Spleen (tissue), 11 donors: Measurements from ENCODE around the gene TRUB1. TPM values are rescaled to one million over a fixed set of nuclear protein-coding genes. Genes with fewer than 3 reads are reported as not detected.

Experiments used
- DNase-seq: peaks from one replicate; pipeline ENCODE4 v3.0.0-alpha.2; 2020
- H3K27ac ChIP-seq, 8 donors: fragments of 200-600 bp; sonication (generic) in 7 of 8; 1 replicate in 4 of 8; 2 replicates in 4 of 8; pipeline versions ENCODE4 v1.5.0 to v1.8.0; 2016 to 2021; ENCODE audit warnings: inconsistent platforms in 4 of 8, mild to moderate bottlenecking in 4 of 8, moderate library complexity in 1 of 8
- H3K27me3 ChIP-seq, 7 donors: fragments of 200-600 bp; sonication (generic) in 6 of 7; replicated peaks in 1 of 7; 1 replicate in 4 of 7; 2 replicates in 3 of 7; pipeline versions ENCODE4 v1.5.0 to v1.8.0; 2016 to 2021; ENCODE audit warnings: inconsistent platforms in 3 of 7, mild to moderate bottlenecking in 1 of 7
- H3K36me3 ChIP-seq, 6 donors: fragments of 200-600 bp; sonication (generic) in 5 of 6; 1 replicate in 4 of 6; 2 replicates in 2 of 6; pipeline versions ENCODE4 v1.5.0 to v1.8.0; 2016 to 2021; ENCODE audit warnings: inconsistent platforms in 2 of 6
- H3K4me1 ChIP-seq, 6 donors: fragments of 200-600 bp; sonication (generic) in 5 of 6; 1 replicate in 3 of 6; 2 replicates in 3 of 6; pipeline versions ENCODE4 v1.5.0 to v1.8.0; 2016 to 2021; ENCODE audit warnings: inconsistent platforms in 3 of 6
- H3K4me3 ChIP-seq, 8 donors: fragments of 200-600 bp; sonication (generic) in 7 of 8; 1 replicate in 4 of 8; 2 replicates in 4 of 8; pipeline versions ENCODE4 v1.5.0 to v1.8.0; 2016 to 2021; ENCODE audit warnings: inconsistent platforms in 4 of 8, mild to moderate bottlenecking in 4 of 8, moderate library complexity in 2 of 8
- H3K9me3 ChIP-seq, 8 donors: fragments of 200-600 bp; sonication (generic) in 7 of 8; 1 replicate in 4 of 8; 2 replicates in 4 of 8; pipeline versions ENCODE4 v1.5.0 to v1.8.0; 2016 to 2021; ENCODE audit warnings: inconsistent platforms in 4 of 8
- CTCF ChIP-seq, 11 experiments: fragments of 200-600 bp in 7 of 11; fragments of 450-650 bp in 4 of 11; sonication (generic) in 4 of 11; IDR thresholded peaks in 8 of 11; conservative IDR thresholded peaks in 3 of 11; 1 replicate in 7 of 11; 2 replicates in 4 of 11; pipeline versions ENCODE4 v1.4.0 to v1.8.0; 2016 to 2021; ENCODE audit warnings: antibody characterized with exemption in 11 of 11, inconsistent platforms in 4 of 11, mild to moderate bottlenecking in 1 of 11
- POLR2A ChIP-seq, 3 donors: fragments of 450-650 bp; IDR thresholded peaks; one replicate each; pipeline ENCODE4 v1.5.1; 2017; ENCODE audit warnings: antibody characterized with exemption in 3 of 3, mild to moderate bottlenecking in 1 of 3
- POLR2AphosphoS5 ChIP-seq, 3 donors: sonication (generic); formaldehyde crosslinking; IDR thresholded peaks; one replicate each; pipeline ENCODE4 v1.5.1; 2017; ENCODE audit warnings: antibody characterized with exemption in 3 of 3
- WGBS, 5 donors: extraction: QIAGEN DNeasy Blood & Tissue Kit in 3 of 5; methylation state at CpG; one replicate each; pipeline versions ENCODE4 v1.1.5 to v1.1.7; 2013 to 2018; 5-methylcytosine and 5-hydroxymethylcytosine counted together
- intact Hi-C: fragments of 100-400 bp; cut with DNase I; formaldehyde crosslinking; loops from one replicate; pipeline ENCODE4 v1.15.0; 2023; ENCODE audit warnings: low total_unique reads
- polyA plus RNA-seq, 3 donors: library from polyadenylated mRNA; stranded (reverse); fragments of 200-250 nt; gene quantifications; one replicate each; pipeline ENCODE4 v1.2.1, GENCODE V29; 2013
- total RNA-seq, 7 donors: library from RNA; depleted of rRNA in 3 of 7; stranded (reverse); fragments of >200 nt in 3 of 7; fragmentation: NEBNext Ultra II Directional in 4 of 7; extraction: Animal tissue kit (Norgen Biotek cat#: 25700) in 4 of 7; gene quantifications; one replicate each; pipeline versions ENCODE4 v1.1.0 to v1.2.1, GENCODE V29; 2016 to 2021
- donor health status: healthy with polysubstance abuse.
- donor health status: DM: no; HTN: no; CAD: no; lungs with moderate emphysema.
- donor health status: DM: no; HTN: no; CAD: no.
- donor health status: Bipolar disorder and iron deficiency.
- donor health status: healthy.
- donor health status: DM: no; HTN: no; CAD: no.
- donor health status: DM: yes; HTN: yes; CAD: no.

The TRUB1 gene
- total and polyA plus RNA-seq, 10 donors = 4.8 to 22.8 (median 12.8) TPM

- no peak for DNase-seq
- no peaks in the 10 kb centered on the region for H3K36me3 ChIP-seq
- 70 to 81% (median 75%) methylated on average over 9 of the region's 9 CpGs for WGBS, 5 donors
- no peak overlapping the region for H3K4me3 ChIP-seq
- intact Hi-C loops = no loop called here
- TF ChIP-seq POLR2AphosphoS5 (IDR thresholded peaks at IDR 0.05) (no peak), CTCF (IDR thresholded peaks at IDR 0.05 in 8 of 11, conservative IDR thresholded peaks at IDR 0.05 in 3 of 11) (no peak), POLR2A (IDR thresholded peaks at IDR 0.05) (no peak)
- no peaks in the 10 kb centered on the region for H3K4me1 ChIP-seq
- H3K27me3 ChIP-seq = peaks cover 0 to 12% (median 0%) of the 10 kb centered on the region in 7 donors
- no peak overlapping the region for H3K27ac ChIP-seq
- H3K9me3 ChIP-seq = no peaks in the 10 kb centered on the region
Observed at GRCh38 chr10:115018185-115018931, 80.4 kb downstream of the TRUB1 start.

- WGBS, 5 donors = 80 to 94% (median 88%) methylated on average over 2 of the region's 2 CpGs
- H3K4me1 ChIP-seq = no peaks in the 10 kb centered on the region
- peaks cover 0 to 8% (median 0%) of the 10 kb centered on the region in 7 donors for H3K27me3 ChIP-seq
- H3K4me3 ChIP-seq = no peak overlapping the region
- no peak overlapping the region for H3K27ac ChIP-seq
- DNase-seq = no peak
- no peaks in the 10 kb centered on the region for H3K9me3 ChIP-seq
- intact Hi-C loops = no loop called here
- TF ChIP-seq POLR2A (IDR thresholded peaks at IDR 0.05) = no peak
- no peak for TF ChIP-seq POLR2AphosphoS5 (IDR thresholded peaks at IDR 0.05)
- TF ChIP-seq CTCF (IDR thresholded peaks at IDR 0.05 in 8 of 11, conservative IDR thresholded peaks at IDR 0.05 in 3 of 11) = no peak
- no peaks in the 10 kb centered on the region for H3K36me3 ChIP-seq
Observed at GRCh38 chr10:115020449-115020848, 82.5 kb downstream of the TRUB1 start.

GRCh38 chr10:115022733-115023132 is 84.7 kb downstream of the TRUB1 start:
- no peaks in the 10 kb centered on the region for H3K4me1 ChIP-seq
- no peaks in the 10 kb centered on the region for H3K27me3 ChIP-seq
- H3K27ac ChIP-seq = no peak overlapping the region
- H3K4me3 ChIP-seq = no peak overlapping the region
- intact Hi-C loops = no loop called here
- TF ChIP-seq CTCF (IDR thresholded peaks at IDR 0.05 in 8 of 11, conservative IDR thresholded peaks at IDR 0.05 in 3 of 11) = no peak
- no peak for TF ChIP-seq POLR2AphosphoS5 (IDR thresholded peaks at IDR 0.05)
- no peak for TF ChIP-seq POLR2A (IDR thresholded peaks at IDR 0.05)
- 67 to 74% (median 71%) methylated on average over 5 of the region's 5 CpGs for WGBS, 5 donors
- H3K9me3 ChIP-seq = no peaks in the 10 kb centered on the region
- no peak for DNase-seq
- no peaks in the 10 kb centered on the region for H3K36me3 ChIP-seq

- no peaks in the 10 kb centered on the region for H3K9me3 ChIP-seq
- no peak for TF ChIP-seq CTCF (IDR thresholded peaks at IDR 0.05 in 8 of 11, conservative IDR thresholded peaks at IDR 0.05 in 3 of 11)
- no peak for TF ChIP-seq POLR2AphosphoS5 (IDR thresholded peaks at IDR 0.05)
- TF ChIP-seq POLR2A (IDR thresholded peaks at IDR 0.05) = no peak
- intact Hi-C loops = no loop called here
Observed at GRCh38 chr10:115023715-115024114, 85.7 kb downstream of the TRUB1 start.

More at GRCh38 chr10:115023715-115024114, 85.7 kb downstream of the TRUB1 start:
- H3K4me1 ChIP-seq = no peaks in the 10 kb centered on the region
- no peaks in the 10 kb centered on the region for H3K27me3 ChIP-seq
- WGBS, 5 donors = 83 to 92% (median 90%) methylated on average over 8 of the region's 8 CpGs
- no peak overlapping the region for H3K27ac ChIP-seq
- H3K4me3 ChIP-seq = no peak overlapping the region
- DNase-seq = no peak
- no peaks in the 10 kb centered on the region for H3K36me3 ChIP-seq
